Measurements from ENCODE around the gene IPO13.

The IPO13 gene

GRCh38 chr1:43981636-43982035 is 34.9 kb downstream of the IPO13 start:
- H3K4me3 ChIP-seq (ENCODE audit: low read length), result no peak overlapping the region
- DNase-seq (ENCODE audit: low read depth, low spot score), result no peak

- H3K4me3 ChIP-seq (ENCODE audit: low read length), result no peak overlapping the region
- DNase-seq (ENCODE audit: low read depth, low spot score), result no peak
Measured at GRCh38 chr1:43982241-43982640, 35.5 kb downstream of the IPO13 start.

- no peak for DNase-seq (ENCODE audit: low read depth, low spot score)
- H3K4me3 ChIP-seq (ENCODE audit: low read length), result no peak overlapping the region
Measured at GRCh38 chr1:43982808-43983207, 36.1 kb downstream of the IPO13 start.

- no peak overlapping the region for H3K4me3 ChIP-seq (ENCODE audit: low read length)
- DNase-seq (ENCODE audit: low read depth, low spot score), result no peak
Measured at GRCh38 chr1:43983253-43983899, 36.6 kb downstream of the IPO13 start.

- no peak for DNase-seq (ENCODE audit: low read depth, low spot score)
- H3K4me3 ChIP-seq (ENCODE audit: low read length), result no peak overlapping the region
Measured at GRCh38 chr1:43984855-43985254, 38.1 kb downstream of the IPO13 start.

- no peak for DNase-seq (ENCODE audit: low read depth, low spot score)
- H3K4me3 ChIP-seq (ENCODE audit: low read length), result no peak overlapping the region
Measured at GRCh38 chr1:43985984-43986595, 39.3 kb downstream of the IPO13 start.

- no peak overlapping the region for H3K4me3 ChIP-seq (ENCODE audit: low read length)
- no peak for DNase-seq (ENCODE audit: low read depth, low spot score)
Measured at GRCh38 chr1:43986712-43987111, 40.0 kb downstream of the IPO13 start.

GRCh38 chr1:43987159-43987902 is 40.6 kb downstream of the IPO13 start:
- DNase-seq (ENCODE audit: low read depth, low spot score), result no peak
- no peak overlapping the region for H3K4me3 ChIP-seq (ENCODE audit: low read length)

GRCh38 chr1:43990271-43991199 is 43.8 kb downstream of the IPO13 start:
- H3K4me3 ChIP-seq (ENCODE audit: low read length), result peak overlapping the region; percentile 67
- DNase-seq (ENCODE audit: low read depth, low spot score), result no peak

- DNase-seq (ENCODE audit: low read depth, low spot score), result no peak
- H3K4me3 ChIP-seq (ENCODE audit: low read length), result peak overlapping the region; percentile 67
Measured at GRCh38 chr1:43991200-43991475, 44.4 kb downstream of the IPO13 start.

- peak within 1 kb of the TSS; percentile 67 for H3K4me3 ChIP-seq (ENCODE audit: low read length)
- DNase-seq (ENCODE audit: low read depth, low spot score), result no peak
Measured at GRCh38 chr1:43991476-43992231, 44.9 kb downstream of the IPO13 start, which contains the start of gene CCDC24. Gene CCDC24 (plus strand): TSS chr1:43991599. CDS start chr1:43991879, 280 bp downstream.

- peak overlapping the region; percentile 67 for H3K4me3 ChIP-seq (ENCODE audit: low read length)
- DNase-seq (ENCODE audit: low read depth, low spot score), result no peak
Measured at GRCh38 chr1:43992232-43992995, 45.7 kb downstream of the IPO13 start.

- H3K4me3 ChIP-seq (ENCODE audit: low read length), result no peak overlapping the region
- no peak for DNase-seq (ENCODE audit: low read depth, low spot score)
Measured at GRCh38 chr1:43993206-43993914, 46.6 kb downstream of the IPO13 start.

- DNase-seq (ENCODE audit: low read depth, low spot score), result no peak
- no peak overlapping the region for H3K4me3 ChIP-seq (ENCODE audit: low read length)
Measured at GRCh38 chr1:43994071-43994470, 47.3 kb downstream of the IPO13 start.

GRCh38 chr1:43994794-43995790 is 48.3 kb downstream of the IPO13 start:
- DNase-seq (ENCODE audit: low read depth, low spot score), result no peak
- H3K4me3 ChIP-seq (ENCODE audit: low read length), result no peak overlapping the region

GRCh38 chr1:43995984-43996732 is 49.4 kb downstream of the IPO13 start:
- H3K4me3 ChIP-seq (ENCODE audit: low read length), result no peak overlapping the region
- no peak for DNase-seq (ENCODE audit: low read depth, low spot score)
